GM19240 (cell line): ENCODE measurements around the gene HESX1.

ENCODE experiments used
- DNase-seq: peaks from one replicate; pipeline ENCODE4 v3.0.0; 2011; ENCODE audit warnings: low spot score; ENCODE audit not compliant: insufficient read length

Gene HESX1

DNA sequence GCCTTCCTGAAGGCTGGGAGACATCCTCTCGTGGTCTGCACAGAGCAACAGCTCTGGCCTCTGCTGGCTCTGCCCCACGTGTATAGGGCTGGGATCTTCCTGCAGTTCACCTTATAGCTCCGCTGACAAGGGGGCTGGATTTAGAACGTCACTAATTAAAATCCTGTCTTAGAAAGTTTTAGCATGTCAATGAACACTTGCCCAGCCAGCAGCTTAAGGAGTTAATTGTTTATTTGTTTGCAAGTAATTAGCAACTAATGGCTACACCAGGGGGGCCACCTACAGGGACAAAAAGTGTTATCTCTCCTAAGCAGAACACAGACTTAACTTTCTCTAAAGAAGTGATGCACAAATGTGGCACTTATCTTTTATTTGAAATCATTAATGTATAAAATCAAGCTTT is at the start of gene HESX1:
HESX1 (minus strand) TSS at position 84 of the 403 bp plus-strand sequence; CDS start at position 24, 60 bp downstream.
- DNase-seq = no peak

DNA sequence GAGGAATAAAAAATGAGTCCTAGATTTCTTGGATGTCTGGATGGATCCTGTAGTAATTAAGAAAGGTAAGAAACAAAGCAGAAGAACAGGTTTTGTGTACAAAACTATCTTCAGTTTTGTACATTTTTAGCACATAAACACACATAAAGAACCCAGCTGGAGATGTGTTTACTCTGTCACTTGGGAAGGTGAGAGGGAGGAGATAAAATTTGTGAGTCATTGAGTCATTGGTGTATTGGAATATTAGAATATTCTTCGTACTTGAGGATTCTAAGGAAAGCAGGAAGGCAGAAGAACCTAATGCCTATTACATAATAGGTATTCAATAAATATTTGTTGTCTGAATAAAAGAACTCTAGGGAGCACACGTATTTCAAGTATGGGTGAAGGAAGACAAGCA is 45.2 kb upstream of the HESX1 start:
- no peak for DNase-seq

DNA sequence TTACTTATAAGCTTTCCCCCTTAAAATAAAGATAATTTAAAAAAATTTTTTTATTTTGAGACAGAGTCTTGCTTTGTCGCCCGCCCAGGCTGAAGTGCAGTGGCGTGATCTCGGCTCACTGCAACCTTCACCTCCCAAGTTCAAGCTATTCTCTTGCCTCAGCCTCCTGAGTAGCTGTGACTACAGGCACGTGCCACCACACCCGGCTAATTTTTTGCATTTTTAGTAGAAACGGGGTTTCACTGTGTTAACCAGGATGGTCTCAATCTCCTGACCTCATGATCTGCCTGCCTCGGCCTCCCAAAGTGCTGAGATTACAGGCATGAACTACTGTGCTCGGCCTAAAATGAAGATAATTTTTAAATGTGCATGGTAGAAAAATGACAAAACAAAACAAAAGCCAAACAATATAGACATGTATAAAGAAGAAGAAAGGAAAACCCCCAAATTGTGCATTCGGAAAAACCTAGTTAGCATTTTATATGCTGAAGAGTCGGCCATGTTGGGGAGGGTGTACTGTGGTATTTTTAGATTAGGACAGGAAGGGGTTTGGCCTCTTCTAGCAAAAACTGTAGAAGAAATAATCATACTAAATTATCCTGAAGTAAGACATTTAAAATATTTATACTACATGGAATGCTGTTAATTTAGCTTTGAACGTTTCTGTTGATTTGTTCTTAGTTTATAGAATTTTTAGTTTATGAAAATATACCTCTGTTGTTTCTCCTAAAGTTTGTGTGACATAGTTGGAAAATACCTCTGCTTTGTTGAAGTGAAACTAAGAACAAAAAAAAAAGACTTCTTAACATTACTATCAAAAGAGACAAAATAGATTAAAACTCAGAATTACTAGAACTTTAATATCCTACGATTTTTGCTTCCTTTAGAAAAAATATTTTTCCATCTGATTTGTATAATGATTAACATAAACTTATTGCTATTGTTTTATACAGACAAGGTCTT is 35.1 kb upstream of the HESX1 start:
- DNase-seq = no peak

DNA sequence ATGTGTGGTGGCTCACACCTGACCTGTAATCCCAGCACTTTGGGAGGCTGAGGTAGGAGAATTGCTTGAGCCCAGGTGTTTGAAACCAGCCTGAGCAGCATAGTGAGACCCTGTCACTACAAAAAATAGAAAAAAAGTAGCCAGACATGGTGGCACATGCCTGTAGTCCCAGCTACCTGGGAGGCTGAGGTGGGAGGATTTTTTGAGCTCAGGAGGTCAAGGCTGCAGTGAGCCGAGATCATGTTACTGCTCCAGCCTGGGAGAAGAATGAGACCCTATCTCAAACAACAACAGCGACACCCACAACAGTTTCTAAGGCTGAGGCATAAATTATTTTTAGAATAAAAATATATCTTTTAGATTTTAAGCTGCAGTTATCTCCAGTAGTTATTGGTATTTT is 34.0 kb upstream of the HESX1 start:
- DNase-seq = no peak

GRCh38 chr3:57230006-57230405 is 30.2 kb upstream of the HESX1 start:
- no peak for DNase-seq

GRCh38 chr3:57227930-57228751 is 28.4 kb upstream of the HESX1 start:
- no peak for DNase-seq

DNA sequence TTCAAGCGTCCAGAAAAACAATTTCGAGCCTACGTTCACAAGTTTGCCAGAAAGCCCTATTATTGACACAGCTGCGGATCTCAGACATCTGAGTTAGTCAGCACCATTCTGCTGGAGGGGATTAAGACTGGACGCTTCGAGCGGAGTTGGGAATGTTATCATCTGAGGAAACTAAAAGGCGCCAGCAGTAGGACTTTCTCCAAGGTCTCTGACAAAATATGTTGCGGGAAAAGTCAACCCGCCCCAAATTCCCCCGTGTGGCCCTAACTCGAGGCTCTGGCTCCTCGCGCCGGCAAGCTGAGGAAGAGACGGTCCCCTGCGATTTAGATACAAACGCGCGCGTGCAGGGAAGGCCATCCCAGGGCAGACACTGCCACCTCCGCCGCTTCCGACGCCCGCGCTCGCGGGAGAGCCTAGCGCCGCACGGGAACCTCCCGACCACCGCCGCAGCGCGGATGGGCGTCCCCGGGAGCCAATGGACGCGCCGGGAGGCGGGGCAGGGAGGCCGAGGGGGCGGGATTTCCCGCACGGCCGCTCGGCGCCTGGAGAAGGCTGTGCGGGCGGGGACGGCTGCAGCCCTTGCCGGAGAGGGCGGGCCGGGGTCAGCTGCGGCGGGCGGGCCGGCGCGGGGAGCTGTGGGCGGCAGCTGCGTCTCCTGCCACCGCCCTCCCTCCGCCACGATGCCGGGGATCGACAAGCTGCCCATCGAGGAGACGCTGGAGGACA is 27.6 kb upstream of the HESX1 start, which contains the start of gene APPL1:
APPL1 (plus strand) TSS at position 526 of the 726 bp plus-strand sequence; CDS start at position 681, 155 bp downstream.
- DNase-seq = peak; percentile 77

DNA sequence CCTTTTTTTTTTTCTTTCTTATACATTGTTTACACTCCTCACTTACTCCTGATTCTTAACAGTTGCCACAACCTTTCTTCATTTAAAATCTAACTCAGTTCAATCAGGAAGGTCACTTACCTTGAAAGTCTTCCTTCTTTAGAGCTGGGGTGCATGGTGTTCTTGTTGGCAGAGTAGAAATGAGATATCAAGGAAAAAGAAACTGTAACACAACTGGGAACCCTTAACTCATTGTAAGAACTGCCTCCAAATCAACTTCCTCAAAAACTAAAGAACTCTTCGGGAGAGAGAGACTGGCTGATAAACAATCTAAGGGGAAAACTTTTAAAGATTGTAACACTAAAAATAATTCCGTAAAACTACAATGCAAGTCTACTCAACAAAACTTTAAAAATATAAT is 26.4 kb upstream of the HESX1 start:
- DNase-seq = no peak

DNA sequence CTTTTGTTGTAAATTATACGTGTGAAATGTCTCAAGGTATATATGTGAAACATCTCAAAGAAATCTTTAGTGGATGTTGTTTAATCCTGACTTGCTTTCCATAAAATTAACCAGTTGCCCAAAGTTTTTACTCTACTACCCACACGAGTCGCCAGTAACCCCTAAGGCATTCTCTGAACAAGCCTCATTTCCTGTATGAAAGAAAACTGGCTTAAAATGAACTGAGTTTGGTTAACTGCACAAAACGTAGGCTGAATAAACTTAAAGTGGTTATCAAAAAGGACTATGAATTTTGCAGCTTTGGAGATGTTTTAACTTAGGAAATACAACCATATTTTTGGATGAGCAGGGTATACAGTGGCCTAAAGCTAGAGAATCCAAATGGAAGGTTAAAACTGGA is 25.1 kb upstream of the HESX1 start:
- DNase-seq = no peak

GRCh38 chr3:57221883-57222282 is 22.1 kb upstream of the HESX1 start:
- no peak for DNase-seq

GRCh38 chr3:57206423-57206822 is 6.6 kb upstream of the HESX1 start:
- DNase-seq = peak; percentile 20

DNA sequence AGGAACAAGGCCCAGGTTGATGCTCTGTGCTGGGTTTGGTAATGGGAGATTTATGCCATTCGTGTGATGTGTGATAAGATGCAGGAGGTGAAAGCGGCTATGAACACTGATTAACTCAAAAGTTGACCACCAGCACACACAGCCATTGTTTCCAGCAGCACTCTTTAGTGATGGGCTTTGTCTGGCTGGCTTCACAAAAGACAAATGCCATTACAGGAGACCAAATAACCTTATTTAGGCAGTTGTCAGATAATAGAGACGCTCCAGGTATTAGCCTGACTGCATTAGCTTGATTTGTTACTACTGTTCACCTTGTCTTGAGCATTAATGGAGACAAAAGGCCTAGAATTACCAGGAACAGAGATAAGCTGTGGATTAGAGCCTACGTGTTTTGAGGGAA is 5.1 kb downstream of the HESX1 start:
- no peak for DNase-seq

GRCh38 chr3:57192028-57192427 is 7.8 kb downstream of the HESX1 start:
- DNase-seq = no peak

- DNase-seq = no peak
Observed at GRCh38 chr3:57184526-57184925, 15.3 kb downstream of the HESX1 start.

DNA sequence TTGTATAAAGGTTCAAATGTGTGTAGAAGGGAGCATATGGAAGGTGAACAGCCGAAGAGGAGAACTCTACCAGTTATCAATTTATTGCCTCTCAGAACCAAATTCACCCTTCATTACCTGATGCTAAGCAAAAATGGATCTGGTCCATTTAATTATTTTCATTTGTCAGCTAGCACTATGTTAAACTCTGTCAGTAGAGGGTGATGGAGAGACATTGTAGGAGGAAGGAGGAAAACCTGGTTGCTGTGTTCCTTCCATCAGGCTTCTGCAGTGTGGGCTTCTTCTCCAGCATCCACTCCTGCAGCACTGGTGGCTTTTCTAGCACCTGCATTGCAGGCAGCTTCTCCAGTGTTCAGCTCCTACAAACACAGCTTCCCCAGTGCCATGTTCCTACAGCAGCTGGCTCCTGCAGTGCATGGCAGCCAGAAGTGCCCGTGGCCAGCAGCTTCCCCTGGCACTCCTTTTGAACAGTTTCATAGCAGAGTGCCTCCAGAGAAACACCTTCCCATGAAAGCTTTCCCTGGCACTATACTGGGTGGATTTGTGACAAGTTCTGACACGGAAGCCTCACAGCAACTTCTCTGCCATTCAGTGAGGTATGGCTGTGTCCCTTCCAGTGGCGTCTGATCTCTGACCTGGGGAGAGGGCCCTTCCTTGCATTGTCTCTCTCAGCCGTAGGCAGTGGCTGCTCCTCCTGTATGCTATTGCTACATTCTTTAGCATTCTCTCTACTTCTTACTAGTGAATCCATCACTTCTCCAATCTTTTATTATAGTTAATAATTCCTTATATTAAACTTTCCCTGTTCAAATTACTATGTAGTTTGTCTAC is 20.0 kb downstream of the HESX1 start:
- no peak for DNase-seq

GRCh38 chr3:57176045-57176444 is 23.7 kb downstream of the HESX1 start:
- no peak for DNase-seq

DNA sequence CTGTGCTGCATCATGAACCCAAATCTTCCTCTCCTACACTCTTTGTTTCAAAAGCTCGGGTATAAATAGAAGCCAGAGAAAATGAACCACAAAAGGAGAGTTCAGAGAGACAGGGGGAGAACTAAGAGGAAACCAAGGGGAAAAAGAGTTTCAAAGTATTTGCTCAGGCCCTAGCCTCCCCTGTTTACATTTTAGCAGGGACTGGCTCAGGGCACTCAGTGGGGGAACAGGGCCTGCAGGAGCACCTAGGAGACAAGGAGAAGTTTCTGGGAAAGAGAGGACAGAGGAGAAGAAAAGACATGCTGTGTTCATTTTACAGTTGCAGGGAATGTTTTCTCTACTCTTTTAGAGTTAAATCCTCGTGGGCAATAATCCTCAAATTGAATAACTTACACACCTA is 26.1 kb downstream of the HESX1 start:
- DNase-seq = no peak

- no peak for DNase-seq
Observed at GRCh38 chr3:57170946-57171345, 28.8 kb downstream of the HESX1 start.

DNA sequence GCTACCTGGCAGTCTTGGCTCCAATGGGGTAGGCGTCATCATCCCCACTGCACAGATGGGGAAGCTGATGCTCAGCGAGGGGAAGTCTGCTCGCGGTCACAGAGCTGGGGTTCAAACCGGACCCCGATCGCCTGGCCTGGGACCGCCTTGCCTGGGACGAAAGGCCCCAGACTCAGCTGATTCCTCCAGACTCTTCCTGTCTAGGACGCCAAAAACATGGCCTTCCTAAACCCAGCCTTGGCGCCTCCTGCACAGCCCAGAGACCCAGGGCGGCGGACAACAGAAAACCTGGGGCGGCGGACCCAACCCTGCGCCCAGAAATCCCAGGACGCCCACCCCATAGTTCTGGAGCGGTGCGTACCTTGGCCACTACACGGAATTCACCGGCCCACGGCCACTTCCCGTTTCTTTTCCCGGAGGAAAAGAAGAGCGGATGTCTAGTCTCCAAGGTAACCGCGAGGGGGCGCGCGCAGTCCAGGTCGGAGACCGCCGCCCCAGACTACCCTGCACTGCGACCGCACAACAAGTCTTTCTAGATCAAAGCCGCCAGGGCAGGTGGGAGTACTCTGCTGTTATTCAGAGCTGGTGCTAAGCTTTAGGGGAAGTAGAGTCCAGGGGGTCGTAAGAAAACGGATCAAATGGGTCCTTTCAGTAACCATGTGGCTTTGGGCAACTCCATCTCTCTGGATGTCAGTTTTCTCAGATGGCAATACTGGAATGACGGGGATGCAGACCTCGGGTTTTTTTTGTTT is 29.7 kb downstream of the HESX1 start:
- peak; percentile 21 for DNase-seq

DNA sequence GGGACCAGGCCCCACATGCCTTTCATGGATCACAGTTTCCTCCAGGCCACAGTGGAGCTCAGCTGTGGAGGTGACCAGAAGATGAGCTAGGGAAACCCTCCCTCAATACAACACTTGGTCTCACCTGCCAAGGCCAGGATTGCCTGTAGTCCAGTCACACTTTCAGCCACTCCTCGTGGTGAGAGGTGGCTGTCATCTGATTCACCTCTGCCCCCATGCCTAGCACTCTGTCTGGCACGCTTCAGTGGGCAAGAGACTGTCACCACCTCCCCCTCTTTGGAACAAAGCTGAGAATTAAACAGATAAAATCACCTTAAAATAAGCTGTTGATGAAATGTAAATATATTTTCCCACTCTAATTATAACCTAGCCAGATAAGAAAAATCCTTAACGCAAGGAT is 30.7 kb downstream of the HESX1 start:
- DNase-seq = no peak
